Activated naive CD8-positive, alpha-beta T cell treated with anti-CD3 and anti-CD28 coated beads, Interleukin-2, amount 50 U/mL, for 24 hours (primary cell): ENCODE results near the gene TTLL11.
"Not testable (repeated sequence)": the region's sequence is repeated elsewhere in the genome, so short reads cannot be mapped to it uniquely, and the experiment has no call there.

Experiments used
- ATAC-seq: fragments of 150-1000 bp; cut with Tn5 transposase; one replicate; pipeline ENCODE4 v1.10.0; 2021
- DNase-seq: peaks from one replicate; pipeline ENCODE4 v3.0.0; 2021
- H3K27ac Mint-ChIP-seq: one replicate; pipeline ENCODE4 v1.8.0; 2021; ENCODE audit warnings: mild to moderate bottlenecking, mixed read lengths
- H3K27me3 Mint-ChIP-seq: one replicate; pipeline ENCODE4 v1.8.0; 2021; ENCODE audit warnings: mixed read lengths
- H3K36me3 Mint-ChIP-seq: one replicate; pipeline ENCODE4 v1.8.0; 2021; ENCODE audit warnings: low read depth, mixed read lengths
- H3K4me1 Mint-ChIP-seq: one replicate; pipeline ENCODE4 v1.8.0; 2021; ENCODE audit warnings: mixed read lengths
- H3K4me3 Mint-ChIP-seq: one replicate; pipeline ENCODE4 v1.8.0; 2021; ENCODE audit warnings: mild to moderate bottlenecking, moderate library complexity, mixed read lengths
- H3K9me3 Mint-ChIP-seq: one replicate; pipeline ENCODE4 v1.8.0; 2021; ENCODE audit warnings: mixed read lengths

TTLL11 gene

DNA sequence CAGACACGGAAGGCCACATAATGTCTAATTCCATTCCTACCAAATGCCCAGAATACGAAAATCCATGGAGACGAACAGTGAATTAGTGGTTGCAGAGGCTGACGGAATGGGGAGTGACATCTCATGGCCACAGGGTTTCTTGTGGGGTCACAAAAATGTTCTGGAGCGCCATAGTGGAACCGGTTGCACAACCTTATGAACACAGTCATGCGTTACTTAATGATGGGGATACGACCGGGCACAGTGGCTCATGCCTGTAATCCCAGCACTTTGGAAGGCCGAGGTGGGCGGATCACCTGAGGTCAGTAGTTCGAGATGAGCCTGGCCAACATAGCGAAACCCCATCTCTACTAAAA lies 26.0 kb upstream of the TTLL11 start:
- no peak for ATAC-seq
- DNase-seq: no peak
- H3K27ac Mint-ChIP-seq: no peak overlapping the region
- no peaks in the 10 kb centered on the region for H3K9me3 Mint-ChIP-seq
- H3K27me3 Mint-ChIP-seq: peaks cover 4% of the 10 kb centered on the region
- no peaks in the 10 kb centered on the region for H3K36me3 Mint-ChIP-seq
- no peaks in the 10 kb centered on the region for H3K4me1 Mint-ChIP-seq
- H3K4me3 Mint-ChIP-seq: no peak overlapping the region

- ATAC-seq: no peak
- H3K36me3 Mint-ChIP-seq: no peaks in the 10 kb centered on the region
- no peaks in the 10 kb centered on the region for H3K4me1 Mint-ChIP-seq
Observed at GRCh38 chr9:122118343-122119165, 25.4 kb upstream of the TTLL11 start.

DNA sequence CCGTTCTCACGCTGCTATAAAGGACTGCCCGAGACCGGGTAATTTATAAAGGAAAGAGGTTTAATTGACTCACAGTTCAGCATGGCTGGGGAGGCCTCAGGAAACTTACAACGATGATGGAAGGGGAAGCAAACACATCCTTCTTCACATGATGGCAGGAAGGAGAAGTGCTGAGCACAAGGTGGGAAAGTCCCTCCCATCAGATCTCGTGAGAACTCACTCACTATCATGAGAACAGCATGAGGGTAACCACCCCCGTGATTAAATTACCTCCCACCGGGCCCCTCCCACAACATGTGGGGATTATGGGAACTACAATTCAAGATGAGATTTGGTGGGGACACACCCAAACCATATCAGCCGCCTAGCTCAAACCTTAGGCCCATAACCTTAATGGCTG lies 24.1 kb upstream of the TTLL11 start:
- H3K36me3 Mint-ChIP-seq, H3K27me3 Mint-ChIP-seq, DNase-seq, H3K4me1 Mint-ChIP-seq, ATAC-seq, H3K27ac Mint-ChIP-seq, H3K9me3 Mint-ChIP-seq, H3K4me3 Mint-ChIP-seq: not testable (repeated sequence)

More at GRCh38 chr9:122118343-122119165, 25.4 kb upstream of the TTLL11 start:
- no peak for DNase-seq
- no peaks in the 10 kb centered on the region for H3K27me3 Mint-ChIP-seq
- H3K9me3 Mint-ChIP-seq: no peaks in the 10 kb centered on the region
- H3K27ac Mint-ChIP-seq: no peak overlapping the region
- H3K4me3 Mint-ChIP-seq: no peak overlapping the region

- H3K9me3 Mint-ChIP-seq: no peaks in the 10 kb centered on the region
- H3K27me3 Mint-ChIP-seq: no peaks in the 10 kb centered on the region
- H3K27ac Mint-ChIP-seq: no peak overlapping the region
- H3K4me1 Mint-ChIP-seq: no peaks in the 10 kb centered on the region
- DNase-seq (no peak), ATAC-seq (no peak)
- H3K36me3 Mint-ChIP-seq: no peaks in the 10 kb centered on the region
- no peak overlapping the region for H3K4me3 Mint-ChIP-seq
Observed at GRCh38 chr9:122116448-122117173, 23.5 kb upstream of the TTLL11 start.

DNA sequence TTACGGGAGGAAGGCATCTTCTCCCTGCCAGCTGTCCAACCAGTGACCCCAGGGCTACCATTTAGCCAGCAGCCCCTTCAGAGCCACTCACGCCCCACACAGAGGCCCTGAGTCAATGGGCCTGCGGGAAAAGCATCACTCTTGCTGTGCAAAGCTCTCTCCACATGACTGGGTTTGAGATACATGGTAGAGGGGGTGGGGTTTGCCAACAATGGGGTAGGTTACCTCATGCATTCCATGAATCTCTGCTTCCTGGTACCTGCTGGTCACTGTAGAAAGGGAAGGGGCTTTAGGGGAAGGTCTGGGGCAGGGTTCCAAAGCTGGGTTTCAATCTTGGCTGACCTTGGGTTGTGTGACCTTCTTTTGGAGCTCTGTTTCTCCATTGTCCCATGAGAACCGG lies 22.9 kb upstream of the TTLL11 start:
- Mint-ChIP-seq H3K4me1 (no peaks in the 10 kb centered on the region), H3K27me3 (no peaks in the 10 kb centered on the region), H3K27ac (no peak overlapping the region), H3K9me3 (no peaks in the 10 kb centered on the region), H3K4me3 (no peak overlapping the region), H3K36me3 (no peaks in the 10 kb centered on the region)
- ATAC-seq (no peak), DNase-seq (no peak)

- Mint-ChIP-seq H3K9me3 (no peaks in the 10 kb centered on the region), H3K4me3 (no peak overlapping the region), H3K27ac (no peak overlapping the region), H3K36me3 (no peaks in the 10 kb centered on the region), H3K27me3 (no peaks in the 10 kb centered on the region), H3K4me1 (no peaks in the 10 kb centered on the region)
- DNase-seq: no peak
- ATAC-seq: no peak
Observed at GRCh38 chr9:122115176-122116035, 22.3 kb upstream of the TTLL11 start.

DNA sequence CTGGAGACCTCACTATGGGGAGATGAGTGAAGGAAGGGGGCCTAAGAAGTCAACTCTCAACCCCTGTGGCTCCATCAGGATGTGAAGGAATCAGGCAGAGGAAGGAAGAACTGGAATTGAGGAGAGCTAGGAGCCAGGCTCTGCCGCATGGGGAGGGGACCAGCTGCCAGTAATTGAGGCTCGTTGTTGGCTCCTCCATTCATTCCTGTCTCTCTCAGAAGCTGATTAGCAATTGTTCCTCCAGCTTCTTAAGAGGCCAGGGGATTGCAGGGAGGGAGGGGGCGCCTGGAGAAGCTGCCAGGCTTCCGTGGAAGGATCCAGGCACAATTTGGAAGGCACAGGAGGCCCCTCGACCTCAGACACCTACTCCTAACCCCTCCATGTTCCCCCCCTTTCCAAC lies 20.5 kb upstream of the TTLL11 start:
- Mint-ChIP-seq H3K27ac (no peak overlapping the region), H3K4me3 (no peak overlapping the region), H3K36me3 (no peaks in the 10 kb centered on the region), H3K27me3 (no peaks in the 10 kb centered on the region), H3K4me1 (no peaks in the 10 kb centered on the region), H3K9me3 (no peaks in the 10 kb centered on the region)
- ATAC-seq: no peak
- DNase-seq: no peak

DNA sequence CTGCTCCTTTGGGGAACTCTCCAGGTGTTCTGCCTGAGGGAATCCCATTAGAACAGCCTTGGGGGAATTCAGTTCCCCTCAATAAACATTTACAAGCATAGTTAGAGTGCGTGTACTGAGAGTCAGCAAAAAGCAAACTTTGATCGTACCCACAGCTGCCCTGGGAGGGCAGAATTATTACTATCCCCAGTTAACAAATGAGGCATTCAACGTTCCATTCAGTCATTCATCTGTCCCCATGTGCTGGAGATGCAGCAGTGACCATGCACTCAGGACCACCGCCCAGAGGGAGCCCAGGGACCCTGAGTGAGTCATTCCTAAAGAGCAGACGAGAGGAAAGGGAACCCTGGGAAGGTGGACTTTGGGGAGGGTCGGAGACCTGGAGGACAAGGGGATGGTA lies 19.1 kb upstream of the TTLL11 start:
- no peak overlapping the region for H3K4me3 Mint-ChIP-seq
- ATAC-seq: no peak
- no peaks in the 10 kb centered on the region for H3K27me3 Mint-ChIP-seq
- DNase-seq: no peak
- H3K9me3 Mint-ChIP-seq: no peaks in the 10 kb centered on the region
- H3K36me3 Mint-ChIP-seq: no peaks in the 10 kb centered on the region
- H3K27ac Mint-ChIP-seq: no peak overlapping the region
- no peaks in the 10 kb centered on the region for H3K4me1 Mint-ChIP-seq

- no peak overlapping the region for H3K27ac Mint-ChIP-seq
- DNase-seq: no peak
- no peaks in the 10 kb centered on the region for H3K36me3 Mint-ChIP-seq
- H3K4me1 Mint-ChIP-seq: no peaks in the 10 kb centered on the region
- no peaks in the 10 kb centered on the region for H3K9me3 Mint-ChIP-seq
- H3K27me3 Mint-ChIP-seq: no peaks in the 10 kb centered on the region
- H3K4me3 Mint-ChIP-seq: no peak overlapping the region
- ATAC-seq: no peak
Observed at GRCh38 chr9:122111413-122112085, 18.4 kb upstream of the TTLL11 start.

DNA sequence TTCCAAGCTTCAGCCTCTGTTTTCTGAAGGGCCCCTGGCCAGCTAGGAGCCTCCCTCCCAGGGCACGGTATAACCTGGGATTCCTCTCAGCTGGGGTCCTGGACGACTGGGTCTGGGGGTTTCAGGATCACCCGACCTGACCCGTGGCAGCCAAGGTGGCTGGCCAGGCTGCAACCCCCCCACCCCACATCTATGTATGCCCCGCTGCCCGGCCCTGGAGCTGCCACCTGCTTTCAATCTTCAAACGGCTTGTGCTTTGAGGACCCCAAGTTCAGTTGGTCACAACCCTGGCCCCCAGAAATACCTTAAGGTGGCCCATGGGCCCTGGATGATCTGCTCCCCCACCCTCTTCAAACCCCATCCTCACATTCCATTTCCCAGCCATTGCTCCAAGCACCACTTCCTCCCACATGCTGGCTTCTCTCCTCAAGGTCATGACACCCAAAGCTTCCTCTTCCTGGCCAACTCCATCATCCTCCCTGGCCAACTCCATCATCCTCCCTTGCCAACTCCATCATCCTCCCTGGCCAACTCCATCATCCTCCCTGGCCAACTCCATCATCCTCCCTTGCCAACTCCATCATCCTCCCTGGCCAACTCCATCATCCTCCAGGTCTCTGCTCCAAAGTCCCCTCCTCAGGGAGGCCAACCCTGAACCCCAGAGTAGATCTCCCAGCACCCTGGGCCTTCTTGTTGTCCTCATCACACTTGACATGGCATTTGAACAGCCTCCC lies 17.2 kb upstream of the TTLL11 start:
- H3K27ac Mint-ChIP-seq: no peak overlapping the region
- no peaks in the 10 kb centered on the region for H3K9me3 Mint-ChIP-seq
- no peak overlapping the region for H3K4me3 Mint-ChIP-seq
- H3K27me3 Mint-ChIP-seq: no peaks in the 10 kb centered on the region
- no peak for ATAC-seq
- H3K4me1 Mint-ChIP-seq: no peaks in the 10 kb centered on the region
- no peak for DNase-seq
- H3K36me3 Mint-ChIP-seq: no peaks in the 10 kb centered on the region

DNA sequence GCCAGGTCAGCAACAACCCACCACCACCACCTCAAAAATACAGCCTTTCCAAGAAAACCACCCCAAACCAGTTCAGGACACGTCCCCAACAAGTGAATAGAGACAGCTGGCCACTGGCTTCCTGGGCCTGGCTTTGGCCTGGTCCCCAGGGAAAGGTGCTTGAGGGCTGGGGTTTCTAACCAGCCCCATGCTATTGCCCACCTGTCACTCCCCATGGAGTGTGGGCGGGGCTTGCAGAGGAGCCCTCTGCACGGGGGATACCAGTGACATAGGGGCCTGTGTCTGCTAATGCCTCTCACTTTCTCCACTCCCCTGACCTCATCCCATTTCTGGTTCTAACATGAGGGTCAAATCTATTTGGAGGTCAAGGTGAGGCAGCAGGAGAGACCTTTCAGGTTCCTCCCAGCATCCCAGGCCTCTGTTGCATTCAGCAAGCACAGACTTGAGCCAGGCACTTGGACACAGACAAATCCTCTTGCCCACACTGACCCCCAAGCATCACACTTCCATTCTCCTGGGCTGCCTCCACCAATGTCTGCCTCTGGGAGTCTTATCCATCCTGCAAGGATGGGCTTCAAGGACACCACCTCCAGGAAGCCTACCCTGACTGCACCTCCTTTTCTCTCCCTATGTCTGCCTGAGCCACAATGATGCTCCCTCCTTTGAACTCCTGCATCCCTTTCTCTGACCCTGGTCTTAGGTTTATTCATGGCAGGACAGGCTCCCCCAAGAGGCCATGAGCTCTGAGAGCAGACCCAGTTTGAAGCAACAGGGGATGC lies 16.1 kb upstream of the TTLL11 start:
- ATAC-seq: no peak
- no peaks in the 10 kb centered on the region for H3K27me3 Mint-ChIP-seq
- no peak overlapping the region for H3K4me3 Mint-ChIP-seq
- H3K9me3 Mint-ChIP-seq: peaks cover 3% of the 10 kb centered on the region
- no peak for DNase-seq
- H3K27ac Mint-ChIP-seq: no peak overlapping the region
- H3K36me3 Mint-ChIP-seq: peaks cover 1% of the 10 kb centered on the region
- no peaks in the 10 kb centered on the region for H3K4me1 Mint-ChIP-seq

GRCh38 chr9:122107291-122107805 lies 14.2 kb upstream of the TTLL11 start:
- H3K27me3 Mint-ChIP-seq: no peaks in the 10 kb centered on the region
- no peak for DNase-seq
- H3K4me3 Mint-ChIP-seq: no peak overlapping the region
- H3K9me3 Mint-ChIP-seq: peaks cover 12% of the 10 kb centered on the region
- no peak for ATAC-seq
- no peaks in the 10 kb centered on the region for H3K4me1 Mint-ChIP-seq
- H3K27ac Mint-ChIP-seq: no peak overlapping the region
- peaks cover 6% of the 10 kb centered on the region for H3K36me3 Mint-ChIP-seq

GRCh38 chr9:122106576-122106975 lies 13.5 kb upstream of the TTLL11 start:
- H3K27me3 Mint-ChIP-seq: no peaks in the 10 kb centered on the region

More at GRCh38 chr9:122106576-122106975, 13.5 kb upstream of the TTLL11 start:
- no peak for ATAC-seq
- H3K9me3 Mint-ChIP-seq: peaks cover 12% of the 10 kb centered on the region
- DNase-seq: no peak
- no peak overlapping the region for H3K4me3 Mint-ChIP-seq
- H3K36me3 Mint-ChIP-seq: peaks cover 6% of the 10 kb centered on the region
- no peaks in the 10 kb centered on the region for H3K4me1 Mint-ChIP-seq
- no peak overlapping the region for H3K27ac Mint-ChIP-seq
